ENCODE data around the gene MESD.
A peak's percentile ranks its signal among the peaks of the same experiment; 100 is the strongest.

Gene MESD

DNA sequence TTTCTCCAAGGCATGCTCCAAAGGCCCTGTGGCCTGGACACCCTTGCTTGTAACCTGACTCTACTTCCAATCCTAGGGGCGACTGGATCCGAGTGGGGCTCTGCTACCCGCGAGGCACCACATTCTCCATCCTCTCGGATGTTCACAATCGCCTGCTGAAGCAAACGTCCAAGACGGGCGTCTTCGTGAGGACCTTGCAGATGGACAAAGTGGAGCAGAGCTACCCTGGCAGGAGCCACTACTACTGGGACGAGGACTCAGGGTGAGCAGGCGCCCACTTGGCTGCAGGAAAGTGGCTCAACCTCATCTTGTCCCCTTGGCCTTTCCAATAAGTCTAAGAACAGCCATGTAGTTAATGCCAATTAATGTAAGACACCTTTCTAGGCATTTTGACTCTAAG lies 51.9 kb downstream of the MESD start:
- no peak for DNase-seq (ENCODE audit: low read depth)

DNA sequence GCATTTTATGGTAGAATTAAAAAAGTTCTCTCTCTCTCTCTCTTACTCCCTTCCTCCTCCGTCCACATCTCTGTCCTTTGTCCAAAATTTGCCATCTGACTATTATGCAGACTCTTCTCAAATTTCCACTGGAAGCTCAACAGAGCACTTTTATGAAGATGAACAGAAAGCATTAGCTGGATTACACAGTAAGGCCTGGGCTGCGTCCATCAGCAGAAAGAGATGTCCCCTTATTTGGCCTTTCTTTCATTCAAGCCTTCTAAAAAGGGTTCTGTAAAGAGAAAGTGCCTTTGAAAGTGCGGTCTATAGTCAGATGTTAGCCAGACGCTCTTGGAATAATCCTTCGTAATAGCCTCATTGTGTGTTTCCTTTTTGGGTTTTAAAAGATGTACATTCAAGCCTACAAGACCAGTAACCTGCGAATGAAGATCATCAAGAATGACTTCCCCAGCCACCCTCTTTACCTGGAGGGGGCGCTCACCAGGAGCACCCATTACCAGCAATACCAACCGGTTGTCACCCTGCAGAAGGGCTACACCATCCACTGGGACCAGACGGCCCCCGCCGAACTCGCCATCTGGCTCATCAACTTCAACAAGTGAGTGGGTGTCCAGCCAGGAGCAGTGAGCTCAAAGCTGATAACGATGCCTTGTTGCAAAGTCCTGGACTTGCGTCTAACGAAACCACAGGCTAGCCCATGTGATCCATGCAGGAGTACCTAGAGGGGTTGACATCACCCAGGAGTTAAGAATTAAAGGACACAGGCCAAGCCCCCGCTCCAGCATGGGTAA lies 53.1 kb downstream of the MESD start:
- DNase-seq (ENCODE audit: low read depth) = no peak

DNA sequence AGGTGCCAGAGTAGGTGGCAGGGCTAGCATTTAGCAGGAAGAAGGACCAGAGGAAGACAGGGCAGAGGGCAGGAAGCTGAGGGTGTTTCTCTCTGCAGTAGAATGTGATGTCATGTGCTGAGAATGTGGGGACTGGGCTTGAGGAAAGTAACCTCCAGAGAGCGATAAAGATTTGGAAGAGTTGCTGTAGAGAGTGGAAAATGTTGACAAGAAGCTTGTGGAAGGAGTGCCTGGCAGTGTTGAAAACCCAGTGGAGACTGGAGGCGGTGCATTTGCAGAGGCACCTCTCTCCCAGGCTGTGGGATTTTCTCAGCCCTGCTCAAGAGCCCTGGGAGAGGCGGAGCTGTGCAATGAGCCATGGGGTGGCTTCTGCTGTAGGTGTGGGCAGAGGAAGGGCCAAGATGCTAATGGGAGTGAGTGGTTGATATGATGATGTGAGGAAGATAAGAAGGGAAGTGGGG lies 54.8 kb downstream of the MESD start:
- peak; percentile 23 for DNase-seq (ENCODE audit: low read depth)

DNA sequence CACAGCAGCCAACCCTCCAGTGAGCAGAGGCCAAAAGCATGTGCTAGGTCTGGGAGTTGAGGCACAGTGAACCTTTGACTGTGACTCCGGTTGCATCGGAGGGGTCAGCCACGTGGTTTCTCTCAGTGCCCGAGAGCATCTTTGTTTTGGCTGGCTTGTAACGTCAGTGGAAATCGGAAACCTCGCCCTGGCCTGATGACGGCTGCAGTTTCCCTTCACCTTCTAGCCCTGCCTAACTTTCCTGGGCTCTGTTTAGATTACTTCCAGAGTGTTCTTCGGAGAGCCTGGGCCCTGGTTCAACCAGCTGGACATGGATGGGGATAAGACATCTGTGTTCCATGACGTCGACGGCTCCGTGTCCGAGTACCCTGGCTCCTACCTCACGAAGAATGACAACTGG lies 56.6 kb downstream of the MESD start:
- DNase-seq (ENCODE audit: low read depth) = no peak

DNA sequence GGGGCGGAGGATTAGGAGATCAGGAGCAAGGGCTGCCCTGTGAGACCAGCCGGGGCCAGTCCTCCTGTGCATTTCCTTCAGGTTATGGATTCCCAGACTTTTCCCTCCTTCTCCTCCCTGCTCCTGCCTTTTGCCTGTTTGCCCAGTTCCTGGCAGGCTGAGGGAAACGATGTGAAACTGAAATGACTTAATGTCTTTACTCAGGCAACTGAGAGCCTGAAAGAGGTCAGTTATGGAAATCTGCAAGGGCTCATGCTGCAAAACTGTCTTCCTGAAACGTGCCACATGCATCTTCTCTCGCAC lies 57.2 kb downstream of the MESD start:
- DNase-seq (ENCODE audit: low read depth) = no peak

DNA sequence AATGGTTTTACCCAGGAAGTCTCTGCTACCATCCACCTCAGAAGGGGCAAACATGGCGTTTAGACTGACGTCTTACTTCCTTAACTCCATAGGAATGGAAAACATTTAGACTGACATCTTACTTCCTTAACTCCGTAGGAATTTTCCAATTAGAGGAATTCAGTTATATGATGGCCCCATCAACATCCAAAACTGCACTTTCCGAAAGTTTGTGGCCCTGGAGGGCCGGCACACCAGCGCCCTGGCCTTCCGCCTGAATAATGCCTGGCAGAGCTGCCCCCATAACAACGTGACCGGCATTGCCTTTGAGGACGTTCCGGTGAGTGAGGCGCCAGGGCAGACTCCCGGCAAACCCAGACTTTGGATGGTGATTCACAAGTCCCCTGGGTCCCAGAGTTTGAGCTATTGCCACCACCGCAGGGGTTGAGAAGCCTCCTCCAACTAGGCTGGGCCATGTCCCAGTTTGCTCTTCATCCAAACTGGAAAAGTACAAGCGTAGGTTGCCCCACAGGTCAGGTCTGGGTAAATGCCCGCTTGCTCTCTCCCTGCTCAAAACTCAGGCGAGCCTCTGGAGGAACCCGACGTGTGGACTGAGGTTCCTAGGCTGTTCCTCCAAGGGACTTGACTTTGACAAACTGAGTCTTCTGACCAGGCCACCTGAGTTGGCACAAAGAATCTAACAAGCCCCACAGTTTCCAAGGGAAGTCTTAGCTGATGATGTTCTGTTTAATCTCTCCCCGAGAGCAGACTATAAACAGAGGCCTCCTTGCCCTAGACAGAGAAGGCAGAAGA lies 57.7 kb downstream of the MESD start:
- DNase-seq (ENCODE audit: low read depth) = no peak

DNA sequence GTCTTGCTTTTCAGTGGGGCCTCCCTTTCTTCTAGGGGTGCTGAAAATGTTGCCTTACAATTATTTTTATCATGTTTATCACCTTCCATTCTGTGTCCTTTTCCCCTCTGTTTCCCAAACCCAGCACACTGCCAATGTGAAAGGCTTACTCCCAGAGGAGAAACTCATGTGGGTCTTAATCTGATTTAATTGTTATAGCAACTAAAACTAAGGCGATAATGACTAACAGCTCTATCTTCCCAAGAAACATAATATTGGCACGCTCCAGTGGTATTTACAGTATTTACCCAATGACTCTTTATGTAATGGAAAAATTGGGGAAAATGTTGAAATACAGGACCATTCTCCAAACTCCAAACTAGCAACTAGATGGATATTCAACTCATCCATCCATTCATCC lies 58.4 kb downstream of the MESD start:
- no peak for DNase-seq (ENCODE audit: low read depth)

DNA sequence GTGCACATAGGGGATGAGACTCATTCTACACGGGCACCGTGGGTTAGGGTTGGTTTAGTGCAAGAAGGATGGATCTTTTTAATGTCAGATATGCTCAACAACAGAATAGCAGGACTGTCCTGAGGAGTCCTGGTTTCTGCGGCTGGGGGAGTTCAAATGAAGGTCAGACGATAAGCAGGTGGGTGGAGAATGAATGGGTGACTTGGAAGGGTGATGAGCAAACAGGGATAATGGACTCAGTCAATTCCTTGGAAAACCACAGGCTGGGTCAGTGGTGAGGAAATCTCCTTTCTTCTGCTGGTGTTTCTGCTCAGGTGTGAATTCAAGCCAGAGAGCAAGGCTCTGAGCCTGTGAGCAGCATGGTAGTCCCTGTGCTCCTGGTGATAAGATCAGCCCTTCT lies 59.9 kb downstream of the MESD start:
- DNase-seq (ENCODE audit: low read depth) = no peak

DNA sequence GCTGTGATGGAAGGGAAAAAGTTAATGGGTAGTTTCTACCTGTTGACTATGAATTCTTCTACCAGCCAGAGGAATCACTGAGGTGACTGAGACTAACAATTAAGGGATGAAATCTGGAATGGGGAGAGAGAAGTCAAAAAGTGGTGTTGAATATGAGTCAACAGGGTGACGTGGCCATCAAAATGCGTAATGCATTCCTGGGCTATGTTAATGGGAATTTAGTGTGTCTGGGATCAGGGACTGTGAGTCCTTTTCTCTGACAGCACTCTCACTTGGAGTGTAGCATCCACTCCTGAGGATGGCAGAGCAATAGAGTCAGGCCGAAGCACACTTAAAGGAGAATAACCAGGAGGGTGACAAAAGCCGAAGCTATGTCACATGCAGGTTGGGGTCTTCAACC lies 60.4 kb downstream of the MESD start:
- DNase-seq (ENCODE audit: low read depth) = peak; percentile 72

DNA sequence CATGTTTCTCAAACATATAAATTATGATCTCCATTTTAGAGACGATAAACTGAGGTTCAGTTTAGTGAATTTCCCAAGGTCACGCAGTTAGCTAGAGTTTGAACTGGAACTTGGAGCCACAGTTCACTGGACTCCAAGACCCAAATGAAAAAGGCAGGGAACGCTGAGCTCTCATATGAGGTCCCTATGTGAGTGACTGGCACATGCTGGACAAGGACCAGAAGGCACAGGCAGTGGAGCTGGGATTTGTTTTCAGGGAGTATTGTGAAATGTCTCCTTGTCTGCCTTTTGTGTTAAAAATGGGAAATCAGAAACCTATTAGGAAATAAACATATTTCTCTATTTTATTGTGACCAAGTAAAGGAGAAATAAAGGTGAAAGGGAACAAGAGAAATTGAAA lies 63.5 kb downstream of the MESD start:
- no peak for DNase-seq (ENCODE audit: low read depth)

DNA sequence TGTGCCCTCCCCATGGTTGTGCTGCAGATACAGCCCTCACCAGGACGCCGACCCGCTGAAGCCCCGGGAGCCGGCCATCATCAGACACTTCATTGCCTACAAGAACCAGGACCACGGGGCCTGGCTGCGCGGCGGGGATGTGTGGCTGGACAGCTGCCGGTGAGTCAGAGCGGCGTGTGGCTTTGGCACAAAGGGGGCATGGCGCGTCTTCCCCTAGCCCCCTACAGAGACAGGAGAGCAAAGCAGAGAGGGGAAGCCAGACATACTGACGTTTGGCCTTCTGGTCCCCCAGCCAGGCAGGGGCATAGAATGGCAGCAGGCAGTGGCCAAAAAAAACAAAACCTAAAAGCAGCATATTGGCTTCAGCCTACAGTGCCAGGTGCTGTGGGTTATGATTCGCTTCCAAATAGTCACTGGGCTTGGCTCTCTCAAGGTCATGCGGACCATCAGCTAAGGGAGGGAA lies 64.0 kb downstream of the MESD start:
- no peak for DNase-seq (ENCODE audit: low read depth)

DNA sequence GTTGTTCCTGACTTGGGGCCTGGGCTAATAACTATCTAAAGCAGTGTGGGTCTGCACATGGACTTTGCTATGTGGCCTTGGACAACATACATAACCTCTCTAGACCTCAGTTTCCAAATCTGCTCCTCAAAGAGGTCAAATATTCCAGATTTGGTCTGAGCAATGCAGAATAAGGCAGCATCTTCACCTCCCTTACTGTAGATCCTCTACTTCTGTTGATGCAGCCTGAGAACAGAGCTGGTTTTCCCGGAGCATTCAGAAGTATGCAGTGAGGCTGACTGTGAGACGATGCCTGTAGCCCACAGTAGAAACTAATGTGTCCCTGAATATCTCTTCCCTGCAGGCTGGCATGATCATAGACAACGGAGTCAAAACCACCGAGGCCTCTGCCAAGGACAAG lies 65.3 kb downstream of the MESD start:
- DNase-seq (ENCODE audit: low read depth) = no peak

DNA sequence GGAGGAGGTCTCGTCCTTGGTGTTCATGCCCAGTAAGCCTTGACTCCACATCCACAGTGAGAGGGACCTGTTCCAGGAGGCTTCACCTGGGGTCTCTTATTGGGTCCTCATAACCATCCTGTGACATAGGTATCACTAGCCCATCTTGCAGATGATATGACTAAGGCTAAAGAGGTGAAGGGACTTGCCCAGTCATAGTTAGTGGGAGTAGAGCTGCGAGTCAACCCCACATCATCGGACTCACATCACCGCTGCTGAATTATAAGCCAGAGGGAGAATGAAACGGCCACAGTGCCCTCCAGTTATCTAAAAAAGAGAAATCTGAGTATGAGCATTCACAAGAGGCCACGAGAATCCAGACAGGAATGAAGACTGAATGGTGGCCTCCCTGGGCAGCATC lies 66.0 kb downstream of the MESD start:
- DNase-seq (ENCODE audit: low read depth) = no peak

DNA sequence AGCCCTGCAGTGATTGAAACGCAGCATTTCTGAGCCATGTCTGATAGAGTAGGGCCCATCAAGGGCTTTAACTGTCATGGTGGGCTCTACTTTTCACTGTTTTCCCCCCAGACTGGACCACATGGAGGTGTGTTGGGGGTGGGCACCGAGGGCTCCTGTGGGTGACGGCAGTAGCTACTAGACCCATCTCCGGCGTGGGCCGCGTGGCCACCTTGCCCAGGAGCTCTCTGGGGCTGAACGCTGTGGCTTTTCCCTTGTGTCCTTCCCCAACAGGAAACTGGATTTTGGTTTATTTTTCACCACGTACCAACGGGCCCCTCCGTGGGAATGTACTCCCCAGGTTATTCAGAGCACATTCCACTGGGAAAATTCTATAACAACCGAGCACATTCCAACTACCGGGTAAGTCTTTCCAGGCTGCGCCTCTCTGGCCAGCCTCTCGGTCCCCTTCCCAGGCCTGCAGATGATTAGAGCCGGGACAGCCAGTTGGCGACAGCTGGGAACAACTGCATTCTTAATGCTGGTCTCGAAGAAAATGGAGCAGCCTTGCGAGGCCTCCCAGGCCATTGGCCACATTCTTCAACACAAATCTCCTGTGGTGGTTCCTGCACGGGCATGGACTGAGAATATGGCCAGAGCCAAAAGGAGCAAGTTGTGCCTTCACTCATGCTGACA lies 67.7 kb downstream of the MESD start:
- DNase-seq (ENCODE audit: low read depth) = no peak

DNA sequence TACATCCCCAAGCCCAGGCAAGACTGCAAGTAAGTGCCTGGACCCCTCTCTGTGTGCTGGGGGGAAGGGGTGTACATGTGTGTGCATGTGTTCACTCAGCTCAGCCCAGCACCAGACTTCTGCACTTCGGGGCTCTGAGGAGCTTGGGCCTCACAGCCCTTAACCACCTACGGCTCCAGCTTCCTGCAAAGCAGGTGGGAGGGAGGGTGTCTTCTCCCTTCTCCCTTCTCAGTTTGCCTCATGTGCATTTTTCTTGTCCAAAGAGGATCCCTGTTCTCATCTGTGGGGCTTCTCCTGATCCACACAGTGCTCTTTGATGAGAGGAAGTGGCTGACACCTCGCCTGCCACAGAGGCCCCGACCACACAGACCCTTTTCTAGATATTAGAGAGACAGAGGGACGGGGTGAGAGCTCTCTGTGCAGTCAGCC lies 69.3 kb downstream of the MESD start:
- no peak for DNase-seq (ENCODE audit: low read depth)

DNA sequence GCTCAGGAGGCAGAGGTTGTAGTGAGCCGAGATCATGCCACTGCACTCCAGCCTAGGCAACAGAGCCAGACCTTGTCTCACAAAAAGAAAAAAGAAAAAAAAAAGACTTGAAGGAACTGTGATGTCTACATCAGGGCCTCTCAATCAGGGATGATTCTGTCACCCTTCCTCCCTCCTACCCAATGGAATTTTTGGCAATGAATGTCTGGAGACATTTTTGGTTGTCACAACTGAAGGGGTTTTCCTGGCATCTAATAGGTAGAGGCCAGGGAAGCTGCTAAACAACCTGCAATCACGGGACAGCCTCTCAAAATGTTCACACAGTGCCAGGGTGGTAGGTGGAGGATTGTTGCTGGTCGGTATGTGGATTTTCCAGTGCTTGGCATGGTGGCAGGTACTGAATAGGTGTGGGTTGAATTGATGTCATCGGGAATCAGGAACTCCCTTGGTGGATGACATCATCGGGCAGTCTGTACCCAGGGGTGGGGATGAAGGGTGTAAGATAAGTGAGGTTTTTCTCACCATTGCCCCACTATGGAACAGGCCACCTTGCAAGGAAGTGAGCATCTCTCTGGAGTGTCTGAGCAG lies 71.3 kb downstream of the MESD start:
- no peak for DNase-seq (ENCODE audit: low read depth)

DNA sequence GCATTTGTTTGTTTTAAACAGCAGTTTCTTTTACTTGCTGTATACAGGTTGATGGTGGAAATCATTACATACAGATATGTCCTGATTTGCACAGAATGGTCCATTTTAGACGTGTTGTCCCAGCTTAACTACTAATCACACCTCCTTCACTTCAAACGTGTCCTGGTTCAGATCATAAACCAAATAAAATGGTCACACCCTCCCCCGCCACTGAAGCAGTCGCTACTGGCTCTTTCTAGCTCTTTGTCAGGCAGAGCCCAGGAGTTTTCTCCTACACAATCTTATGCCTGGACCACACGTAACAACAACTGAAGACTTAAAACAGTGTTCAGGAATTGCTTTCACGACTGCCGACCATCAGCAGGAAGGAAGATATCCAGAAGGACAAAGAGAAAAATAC lies 73.6 kb downstream of the MESD start:
- no peak for DNase-seq (ENCODE audit: low read depth)

DNA sequence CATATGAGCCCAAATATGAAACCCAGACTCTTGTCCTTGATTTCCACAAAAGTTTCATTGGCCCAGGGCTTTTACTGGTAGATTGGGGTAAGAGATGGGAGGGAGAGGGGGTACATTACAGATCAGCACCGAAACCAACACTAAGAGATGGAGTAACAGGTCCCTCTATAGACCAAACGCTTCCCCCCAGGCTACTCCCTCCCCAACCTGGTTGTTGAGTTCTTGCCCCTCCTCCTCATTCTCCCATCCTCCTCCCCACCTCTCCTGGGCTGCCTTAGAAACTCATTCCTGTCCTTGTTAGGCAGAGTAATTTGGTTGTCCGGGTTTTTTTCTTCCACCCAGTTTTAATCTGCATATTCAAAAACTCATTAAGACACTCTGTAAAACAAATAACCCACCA lies 74.1 kb downstream of the MESD start:
- DNase-seq (ENCODE audit: low read depth) = no peak

DNA sequence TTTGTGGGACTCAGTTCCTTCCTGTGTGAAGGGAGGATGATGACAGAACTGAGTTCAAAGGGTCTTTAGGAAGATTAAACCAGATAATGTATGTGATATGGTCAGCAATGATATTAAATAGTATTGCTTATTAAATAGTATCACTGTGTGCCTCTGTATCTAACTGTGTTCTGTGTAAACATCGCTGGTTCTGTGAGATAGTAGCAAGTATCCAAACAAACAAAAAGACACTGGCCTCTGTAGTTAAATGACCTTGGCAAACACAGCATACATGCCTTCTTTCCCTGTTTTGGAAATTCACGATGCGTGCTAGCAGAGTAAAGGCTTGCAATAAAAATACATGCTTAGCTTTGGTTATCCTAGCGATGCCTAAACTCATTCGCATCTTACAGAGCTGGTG lies 76.1 kb downstream of the MESD start:
- DNase-seq (ENCODE audit: low read depth) = no peak

DNA sequence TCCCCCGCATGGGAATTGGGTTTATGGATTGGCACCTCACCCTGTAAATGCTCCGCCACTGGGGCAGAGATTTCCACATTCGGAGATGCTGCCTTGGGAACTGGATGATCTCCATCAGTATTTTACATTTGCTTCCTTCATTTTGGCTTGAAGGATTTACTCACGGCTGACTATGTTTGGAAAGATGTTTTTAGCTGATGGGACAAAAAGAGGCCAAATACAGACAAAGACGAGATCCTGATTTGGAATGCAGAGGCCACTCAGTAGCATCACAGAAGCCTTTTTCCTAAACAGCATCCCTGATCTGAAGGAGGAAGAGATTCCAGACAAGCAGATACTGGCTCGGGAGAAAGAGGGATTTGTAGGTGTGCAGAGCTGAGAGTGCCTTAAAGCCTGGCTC lies 76.9 kb downstream of the MESD start:
- no peak for DNase-seq (ENCODE audit: low read depth)

DNA sequence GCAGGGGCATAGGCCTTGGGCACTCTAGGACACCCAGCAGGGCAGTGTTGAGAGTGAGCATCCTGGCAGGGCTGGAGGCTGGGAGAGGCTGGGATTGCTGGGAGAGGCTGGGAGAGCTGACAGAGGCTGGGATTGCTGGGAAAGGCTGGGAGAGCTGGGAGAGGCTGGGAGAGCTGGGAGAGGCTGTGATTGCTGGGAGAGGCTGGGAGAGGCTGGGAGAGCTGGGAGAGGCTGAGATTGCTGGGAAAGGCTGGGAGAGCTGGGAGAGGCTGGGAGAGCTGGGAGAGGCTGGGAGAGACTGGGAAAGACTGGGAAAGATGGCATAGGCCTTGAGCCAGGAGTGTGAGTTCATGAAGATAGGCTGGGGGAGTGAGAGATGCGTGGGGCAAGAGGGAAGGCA lies 77.8 kb downstream of the MESD start:
- no peak for DNase-seq (ENCODE audit: low read depth)

DNA sequence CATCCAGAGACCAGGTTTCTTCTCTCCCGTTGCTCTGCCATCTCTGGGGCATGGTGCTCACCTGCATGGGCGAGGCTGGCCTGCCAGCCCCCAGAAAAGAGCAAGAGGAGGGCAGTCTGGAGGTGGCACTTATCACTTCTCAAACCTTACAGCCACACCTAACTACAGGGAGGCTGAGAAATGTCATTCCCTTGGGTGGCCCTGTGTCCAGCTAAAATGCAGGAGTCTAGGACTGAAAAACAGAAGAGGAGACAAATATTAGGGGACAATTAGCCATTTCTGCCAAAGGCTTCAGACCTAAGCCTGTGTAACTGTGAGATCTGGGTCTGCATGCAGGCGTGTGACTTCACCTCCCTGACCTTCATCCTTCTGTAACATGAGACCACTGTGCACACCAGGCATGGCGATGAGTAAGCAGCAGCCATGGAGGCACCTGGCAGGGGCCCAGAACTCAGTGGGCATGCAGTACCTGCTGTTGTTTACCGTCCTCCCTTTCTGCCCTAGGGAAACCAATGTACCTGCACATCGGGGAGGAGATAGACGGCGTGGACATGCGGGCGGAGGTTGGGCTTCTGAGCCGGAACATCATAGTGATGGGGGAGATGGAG lies 83.4 kb downstream of the MESD start:
- DNase-seq (ENCODE audit: low read depth) = no peak
